DMS 273 treated with DMSO at 0.1 percent for 48 hours (cell line): ENCODE results near the gene SLC6A8.
"Not testable (repeated sequence)": the region's sequence is repeated elsewhere in the genome, so short reads cannot be mapped to it uniquely, and the experiment has no call there.

Source experiments
- DNase-seq: peaks from one replicate; lab custom pipeline; 2025; lab: John Stamatoyannopoulos, UW

SLC6A8 gene

GRCh38 chrX:153731117-153731844 is 43.6 kb downstream of the SLC6A8 start:
- no peak for DNase-seq

GRCh38 chrX:153731845-153732215 is 44.1 kb downstream of the SLC6A8 start:
- no peak for DNase-seq

- DNase-seq: no peak
Observed at GRCh38 chrX:153732401-153732800, 44.7 kb downstream of the SLC6A8 start.

- no peak for DNase-seq
Observed at GRCh38 chrX:153733651-153734240, 46.0 kb downstream of the SLC6A8 start.

GRCh38 chrX:153734871-153735270 is 47.1 kb downstream of the SLC6A8 start:
- DNase-seq: no peak

GRCh38 chrX:153735274-153735673 is 47.5 kb downstream of the SLC6A8 start:
- DNase-seq: no peak

- no peak for DNase-seq
Observed at GRCh38 chrX:153736071-153736820, 48.5 kb downstream of the SLC6A8 start.

- no peak for DNase-seq
Observed at GRCh38 chrX:153736871-153737441, 49.2 kb downstream of the SLC6A8 start.

- DNase-seq: no peak
Observed at GRCh38 chrX:153738056-153738605, 50.4 kb downstream of the SLC6A8 start.

GRCh38 chrX:153739754-153740486 is 52.2 kb downstream of the SLC6A8 start:
- DNase-seq: no peak

- no peak for DNase-seq
Observed at GRCh38 chrX:153740631-153741222, 53.0 kb downstream of the SLC6A8 start.

GRCh38 chrX:153741446-153741845 is 53.7 kb downstream of the SLC6A8 start:
- no peak for DNase-seq

- not testable (repeated sequence) for DNase-seq
Observed at GRCh38 chrX:153742111-153742510, 54.4 kb downstream of the SLC6A8 start.

GRCh38 chrX:153742796-153743467 is 55.2 kb downstream of the SLC6A8 start:
- not testable (repeated sequence) for DNase-seq

GRCh38 chrX:153743468-153744209 is 55.9 kb downstream of the SLC6A8 start:
- DNase-seq: not testable (repeated sequence)

- DNase-seq: no peak
Observed at GRCh38 chrX:153744210-153745066, 56.7 kb downstream of the SLC6A8 start.

GRCh38 chrX:153745067-153745433 is 57.3 kb downstream of the SLC6A8 start:
- not testable (repeated sequence) for DNase-seq
